Uterus (tissue), 4 donors: ENCODE measurements around the gene HSPB9. TPM values are rescaled to one million over a fixed set of nuclear protein-coding genes. Genes with fewer than 3 reads are reported as not detected.

Experiments used
- DNase-seq, 2 donors: peaks; one replicate each; pipeline ENCODE4 v3.0.0-alpha.2; 2019 to 2020
- H3K27ac ChIP-seq, 2 donors: fragments of 200-600 bp; sonication (generic); 1 replicate in 1 of 2; 2 replicates in 1 of 2; pipeline ENCODE4 v1.5.1; 2016 to 2018
- H3K27me3 ChIP-seq, 2 donors: fragments of 200-600 bp; sonication (generic); one replicate each; pipeline ENCODE4 v1.5.1; 2018 to 2019; ENCODE audit warnings: control low read depth in 1 of 2
- H3K36me3 ChIP-seq, 2 donors: fragments of 200-600 bp; sonication (generic); one replicate each; pipeline ENCODE4 v1.5.1; 2019; ENCODE audit warnings: control low read depth in 1 of 2
- H3K4me1 ChIP-seq, 2 donors: fragments of 200-600 bp; sonication (generic); one replicate each; pipeline ENCODE4 v1.5.1; 2018 to 2019; ENCODE audit warnings: control low read depth in 1 of 2
- H3K4me3 ChIP-seq, 2 donors: fragments of 200-600 bp; sonication (generic); 1 replicate in 1 of 2; 2 replicates in 1 of 2; pipeline ENCODE4 v1.5.1; 2018 to 2019; ENCODE audit warnings: mild to moderate bottlenecking in 1 of 2
- H3K9me3 ChIP-seq, 2 donors: fragments of 200-600 bp; sonication (generic); one replicate each; pipeline ENCODE4 v1.5.1; 2019; ENCODE audit warnings: control low read depth in 1 of 2
- POLR2A ChIP-seq, 2 donors: fragments of 450-650 bp; IDR thresholded peaks; one replicate each; pipeline ENCODE4 v1.6.1; 2016; ENCODE audit warnings: antibody characterized with exemption in 2 of 2, mild to moderate bottlenecking in 1 of 2, moderate library complexity in 1 of 2
- intact Hi-C: fragments of 100-400 bp; cut with DNase I; formaldehyde crosslinking; loops from one replicate; pipeline ENCODE4 v1.15.1; 2023; ENCODE audit warnings: low total_unique reads
- total RNA-seq, 4 donors: library from RNA; depleted of rRNA in 3 of 4; stranded (reverse); fragments of >200 nt in 3 of 4; gene quantifications; one replicate each; pipeline versions ENCODE4 v1.1.0 to v1.2.4, GENCODE V29; 2014 to 2023
- TF ChIP-seq, protein P1 (sequence below), 4 experiments: fragments of 200-600 bp in 2 of 4; fragments of 450-650 bp in 2 of 4; sonication (generic) in 2 of 4; IDR thresholded peaks; one replicate each; pipeline ENCODE4 v1.5.1; 2016 to 2019; ENCODE audit warnings: antibody characterized with exemption in 4 of 4, mild to moderate bottlenecking in 2 of 4, moderate library complexity in 1 of 4
- donor health status: DM: yes; HTN: yes; CAD: no.

Gene HSPB9
- total RNA-seq, 4 donors from 2014 or later: 0.28 TPM; not detected in 3

DNA sequence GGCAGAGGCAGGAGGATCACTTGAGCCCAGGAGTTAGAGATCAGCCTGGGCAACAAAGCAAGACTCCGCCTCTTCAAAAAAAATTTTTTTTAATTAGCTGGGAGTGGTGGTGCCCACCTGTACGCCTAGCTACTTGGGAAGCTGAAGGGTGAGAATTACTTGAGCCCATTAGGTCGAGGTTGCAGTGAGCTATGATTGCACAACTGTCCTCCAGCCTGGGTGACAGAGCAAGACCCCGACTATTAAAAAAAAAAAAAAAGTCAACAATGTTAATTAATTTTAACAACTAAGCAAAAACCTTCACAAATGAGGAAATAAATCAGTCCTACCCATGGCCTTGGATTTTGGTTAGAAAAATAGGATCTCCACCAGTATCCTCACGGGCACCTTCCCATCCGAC is 15.5 kb upstream of the HSPB9 start:
- H3K4me1 ChIP-seq: peaks cover 7 to 8% of the 10 kb centered on the region in 2 donors
- no peak for DNase-seq
- no peaks in the 10 kb centered on the region for H3K27me3 ChIP-seq
- intact Hi-C loops: no loop called here
- H3K9me3 ChIP-seq: no peaks in the 10 kb centered on the region
- H3K4me3 ChIP-seq: no peak overlapping the region
- no peak for TF ChIP-seq POLR2A (IDR thresholded peaks at IDR 0.05)
- TF ChIP-seq, protein P1, sequence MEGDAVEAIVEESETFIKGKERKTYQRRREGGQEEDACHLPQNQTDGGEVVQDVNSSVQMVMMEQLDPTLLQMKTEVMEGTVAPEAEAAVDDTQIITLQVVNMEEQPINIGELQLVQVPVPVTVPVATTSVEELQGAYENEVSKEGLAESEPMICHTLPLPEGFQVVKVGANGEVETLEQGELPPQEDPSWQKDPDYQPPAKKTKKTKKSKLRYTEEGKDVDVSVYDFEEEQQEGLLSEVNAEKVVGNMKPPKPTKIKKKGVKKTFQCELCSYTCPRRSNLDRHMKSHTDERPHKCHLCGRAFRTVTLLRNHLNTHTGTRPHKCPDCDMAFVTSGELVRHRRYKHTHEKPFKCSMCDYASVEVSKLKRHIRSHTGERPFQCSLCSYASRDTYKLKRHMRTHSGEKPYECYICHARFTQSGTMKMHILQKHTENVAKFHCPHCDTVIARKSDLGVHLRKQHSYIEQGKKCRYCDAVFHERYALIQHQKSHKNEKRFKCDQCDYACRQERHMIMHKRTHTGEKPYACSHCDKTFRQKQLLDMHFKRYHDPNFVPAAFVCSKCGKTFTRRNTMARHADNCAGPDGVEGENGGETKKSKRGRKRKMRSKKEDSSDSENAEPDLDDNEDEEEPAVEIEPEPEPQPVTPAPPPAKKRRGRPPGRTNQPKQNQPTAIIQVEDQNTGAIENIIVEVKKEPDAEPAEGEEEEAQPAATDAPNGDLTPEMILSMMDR (IDR thresholded peaks at IDR 0.05): no peak
- H3K27ac ChIP-seq: no peak overlapping the region
- H3K36me3 ChIP-seq: no peaks in the 10 kb centered on the region

DNA sequence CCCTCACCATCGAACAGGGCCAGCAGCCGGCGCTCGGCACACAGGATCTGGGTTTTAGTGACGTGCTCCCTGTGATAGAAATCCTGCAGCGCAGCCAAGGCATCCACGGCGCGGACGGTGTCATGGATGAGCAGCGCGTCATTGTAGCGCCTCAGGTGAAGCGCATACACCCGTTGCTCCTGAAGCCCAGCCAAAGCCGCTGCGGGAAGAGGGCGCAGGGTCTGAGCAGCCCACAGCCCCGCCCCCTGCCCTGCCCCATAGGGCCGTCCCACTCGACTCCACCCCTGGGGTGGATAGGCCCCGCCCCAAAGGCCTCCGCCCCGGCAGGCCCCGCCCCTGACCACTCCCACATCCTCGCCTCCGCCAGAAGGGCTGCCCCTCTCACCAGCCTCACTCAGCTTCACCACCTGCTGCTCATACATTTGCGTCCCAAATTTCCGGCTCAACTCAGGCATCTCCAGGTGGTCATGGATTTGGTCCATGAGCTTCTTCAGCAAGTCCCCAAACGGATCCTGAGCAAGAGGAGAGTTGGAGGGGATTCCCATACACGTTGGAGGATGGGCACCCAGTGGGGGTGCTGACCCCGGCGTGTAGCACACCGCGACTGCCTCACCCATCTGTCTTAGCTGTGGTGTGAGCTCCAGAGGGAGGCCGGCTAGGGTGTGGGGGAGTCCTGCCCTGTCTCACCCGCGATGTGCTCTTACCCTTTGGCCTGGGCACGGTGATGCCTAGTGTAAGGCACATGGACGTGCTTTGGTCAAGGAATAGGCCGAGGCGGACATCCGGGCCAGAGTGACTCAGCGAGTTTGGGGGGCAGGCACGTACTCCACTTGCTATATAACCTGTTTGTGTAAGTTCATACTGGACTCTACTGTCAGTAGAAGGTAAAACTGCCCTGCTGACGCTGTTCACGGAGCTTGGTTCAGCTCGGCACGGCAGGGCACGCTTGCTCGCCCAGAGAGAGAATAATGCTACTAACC is 14.7 kb upstream of the HSPB9 start:
- Histone ChIP-seq H3K4me3 (no peak overlapping the region), H3K27ac (no peak overlapping the region), H3K4me1 (peaks cover 7 to 11% of the 10 kb centered on the region in 2 donors), H3K36me3 (no peaks in the 10 kb centered on the region), H3K9me3 (no peaks in the 10 kb centered on the region), H3K27me3 (no peaks in the 10 kb centered on the region)
- TF ChIP-seq, protein P1 (IDR thresholded peaks at IDR 0.05): no peak
- TF ChIP-seq POLR2A (IDR thresholded peaks at IDR 0.05): no peak
- intact Hi-C loops: no loop called here
- peak; percentile 56 to 66 for DNase-seq

DNA sequence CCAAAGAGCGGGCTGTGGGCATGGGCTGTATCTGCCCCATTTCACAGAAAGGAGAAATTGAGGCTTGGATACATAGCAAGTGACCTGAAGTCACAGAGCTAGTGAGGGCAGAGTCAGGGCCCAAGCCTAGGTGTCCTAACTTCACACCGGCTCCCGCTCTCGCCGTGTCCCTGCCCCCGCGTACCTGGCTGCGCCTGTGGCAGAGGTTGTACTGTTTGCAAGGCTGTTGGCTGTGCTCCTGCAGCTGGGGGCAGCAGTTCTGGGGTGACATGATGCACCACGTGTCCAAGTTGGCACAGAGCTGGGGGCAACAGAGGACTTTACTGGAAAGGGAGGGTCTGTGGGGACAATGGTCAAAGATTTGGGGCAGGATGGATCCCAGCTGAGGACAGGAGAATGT is 13.5 kb upstream of the HSPB9 start:
- intact Hi-C loops: no loop called here
- H3K9me3 ChIP-seq: no peaks in the 10 kb centered on the region
- TF ChIP-seq POLR2A (IDR thresholded peaks at IDR 0.05): no peak
- TF ChIP-seq, protein P1 (IDR thresholded peaks at IDR 0.05): no peak
- H3K4me1 ChIP-seq: peaks cover 7 to 14% of the 10 kb centered on the region in 2 donors
- no peaks in the 10 kb centered on the region for H3K27me3 ChIP-seq
- no peak for DNase-seq
- no peak overlapping the region for H3K4me3 ChIP-seq
- H3K36me3 ChIP-seq: no peaks in the 10 kb centered on the region
- no peak overlapping the region for H3K27ac ChIP-seq

DNA sequence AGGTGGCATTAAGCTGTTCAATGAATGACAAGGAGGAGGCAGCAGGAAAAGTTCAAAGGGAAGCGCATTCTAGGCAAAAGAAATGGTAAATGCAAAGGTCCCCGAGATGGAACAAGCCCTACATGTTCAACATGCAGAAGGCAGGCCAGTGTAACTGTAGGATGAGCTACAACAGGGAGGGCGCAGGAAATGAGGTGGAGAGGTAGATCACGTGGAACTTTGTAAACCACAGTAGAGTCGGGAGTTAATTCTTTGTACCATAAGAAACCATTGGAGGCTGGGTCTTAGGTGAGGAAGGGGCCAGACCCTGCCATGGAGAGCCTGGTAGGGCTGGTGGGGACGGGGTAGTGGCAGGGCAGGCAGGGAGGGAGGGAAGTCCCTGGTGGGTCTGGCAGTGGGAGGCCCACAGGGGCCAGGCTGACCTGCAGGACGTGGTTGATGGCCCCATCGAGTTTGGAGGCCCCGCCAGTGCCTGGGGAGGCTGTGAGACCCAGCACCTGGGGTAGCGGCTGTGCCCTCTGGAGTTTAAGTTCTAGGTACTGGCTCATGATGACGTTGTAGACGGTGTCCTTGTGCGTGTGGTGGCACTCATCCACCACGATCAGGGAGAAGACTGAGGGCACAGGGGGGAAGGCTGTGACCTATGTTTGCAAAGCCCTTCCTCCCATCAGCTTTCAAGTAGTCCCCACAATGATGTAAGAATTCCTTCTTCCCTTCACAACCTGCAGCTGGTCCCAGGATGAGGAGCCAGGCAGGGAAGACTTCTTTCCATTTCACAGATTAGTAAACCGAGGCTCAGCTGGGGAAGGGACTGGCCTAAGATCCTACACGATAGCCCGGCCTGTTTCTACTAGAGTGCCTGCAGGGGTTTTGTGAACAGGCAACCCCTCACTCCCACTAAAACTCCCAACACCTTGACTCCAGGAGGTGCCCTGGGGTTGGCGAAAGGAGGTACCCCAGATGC is 12.0 kb upstream of the HSPB9 start:
- DNase-seq: no peak
- Histone ChIP-seq H3K27ac (peak overlapping the region in 1 of 2 donors; percentile 93), H3K9me3 (no peaks in the 10 kb centered on the region), H3K27me3 (no peaks in the 10 kb centered on the region), H3K4me1 (peaks cover 7 to 14% of the 10 kb centered on the region in 2 donors), H3K36me3 (no peaks in the 10 kb centered on the region), H3K4me3 (no peak overlapping the region)
- TF ChIP-seq, protein P1 (IDR thresholded peaks at IDR 0.05): no peak
- intact Hi-C loops: loop anchor here (10.0 kb wide), 1 partner anchor 146 kb away; the partner anchor contains the start of gene CNP
